Endothelial cell (in vitro differentiated cells): ENCODE measurements around the gene PTPRN2. TPM values are rescaled to one million over a fixed set of nuclear protein-coding genes. Genes with fewer than 3 reads are reported as not detected.

Experiments used
- DNase-seq: peaks from one replicate; pipeline ENCODE4 v3.0.0; 2021; ENCODE audit warnings: low spot score
- H3K27ac Mint-ChIP-seq: one replicate; pipeline ENCODE4 v1.8.0; 2021; ENCODE audit warnings: mixed read lengths, inconsistent platforms; ENCODE audit not compliant: unreplicated experiment
- H3K27me3 Mint-ChIP-seq: one replicate; pipeline ENCODE4 v1.8.0; 2021; ENCODE audit warnings: mild to moderate bottlenecking, moderate library complexity, mixed read lengths, inconsistent platforms; ENCODE audit not compliant: unreplicated experiment
- H3K36me3 Mint-ChIP-seq: one replicate; pipeline ENCODE4 v1.8.0; 2021; ENCODE audit warnings: mild to moderate bottlenecking, low read depth, mixed read lengths, inconsistent platforms; ENCODE audit not compliant: unreplicated experiment
- H3K4me1 Mint-ChIP-seq: one replicate; pipeline ENCODE4 v1.8.0; 2021; ENCODE audit warnings: mild to moderate bottlenecking, mixed read lengths, inconsistent platforms; ENCODE audit not compliant: unreplicated experiment
- H3K4me3 Mint-ChIP-seq: one replicate; pipeline ENCODE4 v1.8.0; 2021; ENCODE audit warnings: mild to moderate bottlenecking, mixed read lengths, inconsistent platforms; ENCODE audit not compliant: unreplicated experiment
- H3K9me3 Mint-ChIP-seq: one replicate; pipeline ENCODE4 v1.8.0; 2021; ENCODE audit warnings: mixed read lengths, inconsistent platforms; ENCODE audit not compliant: unreplicated experiment
- total RNA-seq: library from RNA; stranded (reverse); fragmentation: NEBNext Ultra II Directional; extraction: Animal tissue kit (Norgen Biotek cat#: 25700); gene quantifications from one replicate; pipeline ENCODE4 v1.2.1, GENCODE V29; 2021; ENCODE audit not compliant: unreplicated experiment
- TF ChIP-seq, protein P1 (sequence below): fragments of 200-600 bp; sonication (generic); IDR thresholded peaks from one replicate; pipeline ENCODE4 v1.5.0; 2021; ENCODE audit warnings: antibody characterized with exemption; ENCODE audit not compliant: unreplicated experiment

PTPRN2 gene
- total RNA-seq, 1 donor from 2014 or later = 0.18 TPM

DNA sequence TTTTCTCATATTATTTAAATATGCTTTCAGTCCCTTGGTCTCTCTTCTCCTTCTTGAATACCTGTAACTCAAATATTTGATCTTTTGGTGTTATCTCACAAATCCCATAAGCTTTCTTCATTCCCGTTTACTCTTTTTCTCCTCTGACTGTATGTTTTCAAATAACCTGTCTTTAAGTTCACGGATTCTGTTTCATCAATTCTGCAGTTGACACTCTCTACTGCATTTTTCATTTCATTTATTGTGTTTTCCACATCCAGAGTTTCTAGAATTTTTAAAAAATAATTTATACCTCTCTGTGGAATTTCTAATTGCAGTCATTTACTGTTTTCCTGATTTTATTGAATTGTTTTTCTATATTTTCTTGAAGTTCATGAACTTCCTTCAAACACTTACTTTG lies 298.4 kb downstream of the PTPRN2 start:
- Mint-ChIP-seq H3K36me3 (peaks cover 8% of the 10 kb centered on the region), H3K4me3 (no peak overlapping the region), H3K27ac (no peak overlapping the region), H3K9me3 (peaks cover 63% of the 10 kb centered on the region), H3K27me3 (peaks cover 7% of the 10 kb centered on the region), H3K4me1 (no peaks in the 10 kb centered on the region)
- TF ChIP-seq, protein P1, sequence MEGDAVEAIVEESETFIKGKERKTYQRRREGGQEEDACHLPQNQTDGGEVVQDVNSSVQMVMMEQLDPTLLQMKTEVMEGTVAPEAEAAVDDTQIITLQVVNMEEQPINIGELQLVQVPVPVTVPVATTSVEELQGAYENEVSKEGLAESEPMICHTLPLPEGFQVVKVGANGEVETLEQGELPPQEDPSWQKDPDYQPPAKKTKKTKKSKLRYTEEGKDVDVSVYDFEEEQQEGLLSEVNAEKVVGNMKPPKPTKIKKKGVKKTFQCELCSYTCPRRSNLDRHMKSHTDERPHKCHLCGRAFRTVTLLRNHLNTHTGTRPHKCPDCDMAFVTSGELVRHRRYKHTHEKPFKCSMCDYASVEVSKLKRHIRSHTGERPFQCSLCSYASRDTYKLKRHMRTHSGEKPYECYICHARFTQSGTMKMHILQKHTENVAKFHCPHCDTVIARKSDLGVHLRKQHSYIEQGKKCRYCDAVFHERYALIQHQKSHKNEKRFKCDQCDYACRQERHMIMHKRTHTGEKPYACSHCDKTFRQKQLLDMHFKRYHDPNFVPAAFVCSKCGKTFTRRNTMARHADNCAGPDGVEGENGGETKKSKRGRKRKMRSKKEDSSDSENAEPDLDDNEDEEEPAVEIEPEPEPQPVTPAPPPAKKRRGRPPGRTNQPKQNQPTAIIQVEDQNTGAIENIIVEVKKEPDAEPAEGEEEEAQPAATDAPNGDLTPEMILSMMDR = no peak
- no peak for DNase-seq

DNA sequence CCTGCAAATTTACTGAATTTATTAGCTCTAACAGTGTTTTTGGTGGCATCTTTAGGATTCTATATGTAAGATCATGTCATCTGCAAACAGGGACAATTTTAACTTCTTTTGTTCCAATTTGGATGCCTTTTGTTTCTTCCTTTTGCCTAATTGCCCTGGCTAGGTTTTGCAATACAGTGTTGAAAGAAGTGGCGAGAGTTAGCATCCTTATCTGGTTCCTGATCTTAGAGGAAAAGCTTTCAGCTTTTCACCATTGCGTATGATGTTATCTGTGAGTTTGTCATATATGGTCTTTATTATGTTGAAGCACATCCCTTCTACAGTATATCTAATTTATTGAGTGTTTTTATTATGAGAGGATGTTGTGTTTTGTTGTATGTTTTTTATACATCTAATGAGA lies 301.4 kb downstream of the PTPRN2 start:
- Mint-ChIP-seq H3K4me1 (no peaks in the 10 kb centered on the region), H3K9me3 (peaks cover 61% of the 10 kb centered on the region)

DNA sequence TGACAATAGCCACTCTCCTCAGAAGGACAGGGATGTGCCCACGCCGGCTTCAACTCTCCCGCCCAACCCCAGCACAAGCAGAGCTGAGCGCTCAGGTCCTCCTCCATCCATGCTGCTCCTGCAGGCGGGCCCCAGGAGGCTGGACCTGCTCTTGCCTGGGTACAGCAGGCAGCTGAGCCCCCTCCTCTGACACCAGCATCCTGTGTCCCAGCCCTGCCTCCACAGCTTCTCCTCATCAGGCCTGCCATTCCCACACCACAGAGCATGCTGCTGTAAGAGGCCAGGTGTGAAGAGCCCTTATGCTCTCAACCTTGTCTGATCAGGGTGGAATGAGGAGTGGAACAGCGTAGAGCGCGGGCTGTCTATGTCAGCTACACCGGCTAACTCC lies 302.2 kb downstream of the PTPRN2 start:
- Mint-ChIP-seq H3K9me3 (peaks cover 61% of the 10 kb centered on the region), H3K4me3 (no peak overlapping the region)
- TF ChIP-seq, protein P1 = no peak

More for the DNA sequence above, 301.4 kb downstream of the PTPRN2 start:
- Mint-ChIP-seq H3K4me3 (no peak overlapping the region), H3K36me3 (peaks cover 17% of the 10 kb centered on the region), H3K27ac (no peak overlapping the region), H3K27me3 (peaks cover 10% of the 10 kb centered on the region)
- DNase-seq = no peak
- TF ChIP-seq, protein P1 = no peak

DNA sequence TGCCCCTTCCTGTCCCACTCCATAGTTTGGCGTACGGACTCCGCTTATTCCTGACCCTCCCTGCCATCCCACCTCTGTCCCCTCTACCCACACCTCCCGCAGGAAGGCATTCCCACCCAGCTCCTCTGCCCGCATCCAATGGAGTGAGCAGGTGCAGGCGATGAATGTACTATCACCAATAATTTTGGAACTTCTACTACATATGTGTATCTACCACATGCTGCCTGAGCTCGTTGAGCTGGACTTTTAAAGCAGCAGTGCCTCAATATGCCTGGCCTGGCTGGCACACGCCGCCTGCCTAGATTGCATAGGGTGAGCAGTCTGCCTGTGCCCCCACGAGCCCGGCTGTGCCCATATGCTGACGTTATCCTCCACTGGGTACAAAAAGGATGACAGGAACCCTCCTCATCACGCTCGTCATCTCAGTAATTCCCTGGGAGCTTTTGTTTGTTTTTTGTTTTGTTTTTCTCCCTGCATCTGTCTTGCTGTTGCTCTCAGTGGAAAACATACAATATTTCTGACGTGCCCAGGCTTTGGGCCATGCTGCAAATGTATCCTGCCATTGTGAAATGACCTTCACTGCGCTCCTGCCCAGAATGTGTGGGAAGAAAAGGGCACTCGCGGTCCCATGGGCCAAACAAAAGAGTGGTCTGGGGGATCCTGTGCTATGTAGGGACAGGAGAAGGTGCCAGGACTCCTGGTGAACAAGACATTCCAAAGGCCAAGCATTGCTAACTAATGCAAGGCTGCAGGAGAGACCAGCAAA lies 302.8 kb downstream of the PTPRN2 start:
- Mint-ChIP-seq H3K27ac (no peak overlapping the region), H3K36me3 (peaks cover 20% of the 10 kb centered on the region), H3K4me1 (no peaks in the 10 kb centered on the region), H3K27me3 (peaks cover 9% of the 10 kb centered on the region), H3K9me3 (peaks cover 64% of the 10 kb centered on the region), H3K4me3 (no peak overlapping the region)
- TF ChIP-seq, protein P1 = no peak
- no peak for DNase-seq

More for the DNA sequence above, 302.2 kb downstream of the PTPRN2 start:
- Mint-ChIP-seq H3K36me3 (peaks cover 20% of the 10 kb centered on the region), H3K4me1 (no peaks in the 10 kb centered on the region), H3K27ac (no peak overlapping the region), H3K27me3 (peaks cover 9% of the 10 kb centered on the region)
- DNase-seq = no peak

DNA sequence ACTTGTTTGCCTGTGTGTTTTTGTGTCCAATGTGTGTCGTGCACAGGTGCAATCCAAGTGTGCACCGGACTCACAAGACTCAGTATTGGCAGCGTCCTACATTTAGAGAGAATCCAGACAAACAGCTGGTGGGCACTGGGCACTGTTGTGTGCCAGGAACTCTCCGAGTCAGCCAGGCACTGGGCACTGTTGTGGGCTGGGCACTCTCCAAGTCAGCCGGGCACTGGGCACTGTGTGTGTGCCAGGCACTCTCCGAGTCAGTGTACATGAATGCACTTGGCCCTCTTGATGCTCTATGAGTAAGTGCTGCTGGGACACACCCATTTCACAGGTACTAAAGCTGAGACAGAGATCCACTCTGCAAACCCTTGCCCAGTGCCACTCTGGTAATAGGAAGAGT lies 303.5 kb downstream of the PTPRN2 start:
- no peak overlapping the region for H3K4me3 Mint-ChIP-seq
- H3K36me3 Mint-ChIP-seq = peaks cover 17% of the 10 kb centered on the region
- no peaks in the 10 kb centered on the region for H3K4me1 Mint-ChIP-seq
- no peak for DNase-seq
- peaks cover 9% of the 10 kb centered on the region for H3K27me3 Mint-ChIP-seq
- TF ChIP-seq, protein P1 = no peak
- no peak overlapping the region for H3K27ac Mint-ChIP-seq
- H3K9me3 Mint-ChIP-seq = peaks cover 58% of the 10 kb centered on the region
